GM19043 (cell line): Measurements from ENCODE around the gene MAGI2.
"Not testable (repeated sequence)": the region's sequence is repeated elsewhere in the genome, so short reads cannot be mapped to it uniquely, and the experiment has no call there.

Source experiments
- ATAC-seq: cut with Tn5 transposase; IDR thresholded peaks from one replicate; pipeline ENCODE4 v1.9.1; 2021; ENCODE audit warnings: low read depth; ENCODE audit not compliant: unreplicated experiment

The MAGI2 gene

GRCh38 chr7:78985509-78985908 lies 468.0 kb downstream of the MAGI2 start:
- no peak for ATAC-seq

GRCh38 chr7:78983483-78983882 lies 470.0 kb downstream of the MAGI2 start:
- ATAC-seq: no peak

- no peak for ATAC-seq
Observed at GRCh38 chr7:78970440-78970916, 483.0 kb downstream of the MAGI2 start.

DNA sequence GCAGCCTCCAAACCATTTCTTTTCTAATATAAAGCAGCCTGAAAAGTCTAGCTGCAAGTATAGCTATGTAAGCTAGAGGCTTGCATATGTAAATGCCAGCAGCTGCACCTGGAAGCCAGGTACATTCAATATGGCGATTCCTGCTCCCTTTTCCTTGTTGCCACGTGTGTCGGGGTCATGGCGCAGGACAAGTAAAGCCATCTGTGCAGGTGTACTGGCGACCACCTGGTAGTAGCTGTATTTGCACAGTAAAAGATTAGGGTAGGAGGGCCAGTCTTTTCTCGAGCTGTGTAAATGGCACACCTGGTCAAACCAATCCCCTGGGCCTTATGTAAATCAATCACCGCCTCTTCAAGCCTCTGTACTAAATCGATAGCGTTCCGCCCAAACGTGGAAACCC lies 484.5 kb downstream of the MAGI2 start:
- ATAC-seq: no peak

GRCh38 chr7:78967561-78967960 lies 485.9 kb downstream of the MAGI2 start:
- ATAC-seq: not testable (repeated sequence)

DNA sequence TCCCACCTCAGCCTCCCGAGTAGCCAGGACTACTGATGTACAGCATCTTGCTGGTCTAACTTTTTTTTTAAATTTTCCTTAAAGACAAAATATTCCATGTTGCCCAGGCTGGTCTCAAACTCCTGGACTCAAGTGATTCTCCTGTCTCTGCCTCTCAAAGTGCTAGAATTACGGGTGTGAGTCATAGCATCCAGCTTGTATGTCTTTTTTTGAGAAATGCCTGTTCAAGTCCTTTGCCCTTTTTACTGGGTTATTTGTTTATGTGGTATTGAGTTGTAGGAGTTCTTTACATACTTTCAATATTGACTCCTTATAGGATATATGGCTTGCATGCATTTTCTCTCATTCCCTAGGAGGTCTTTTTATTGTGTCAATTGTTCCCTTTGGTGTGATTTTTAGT lies 486.4 kb downstream of the MAGI2 start:
- ATAC-seq: no peak

DNA sequence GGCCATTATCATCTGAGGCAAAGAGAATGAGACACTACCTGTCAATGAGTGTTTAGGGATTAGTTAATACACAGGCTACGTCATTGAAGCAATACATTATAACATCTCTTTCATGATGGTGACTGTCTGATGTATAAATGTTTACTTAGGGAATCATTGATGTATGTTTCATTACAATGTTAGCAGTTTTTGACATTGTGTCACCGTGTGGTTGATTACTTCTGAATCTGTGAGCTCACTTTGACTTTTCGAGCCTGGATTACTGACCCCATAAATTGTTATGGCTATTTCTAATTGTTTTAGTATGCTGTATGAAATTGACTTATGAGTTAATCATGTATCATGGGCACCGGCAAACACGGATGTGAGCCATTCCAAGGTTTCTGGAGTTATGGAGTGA lies 494.0 kb downstream of the MAGI2 start:
- ATAC-seq: no peak

- ATAC-seq: no peak
Observed at GRCh38 chr7:78955329-78955728, 498.1 kb downstream of the MAGI2 start.

DNA sequence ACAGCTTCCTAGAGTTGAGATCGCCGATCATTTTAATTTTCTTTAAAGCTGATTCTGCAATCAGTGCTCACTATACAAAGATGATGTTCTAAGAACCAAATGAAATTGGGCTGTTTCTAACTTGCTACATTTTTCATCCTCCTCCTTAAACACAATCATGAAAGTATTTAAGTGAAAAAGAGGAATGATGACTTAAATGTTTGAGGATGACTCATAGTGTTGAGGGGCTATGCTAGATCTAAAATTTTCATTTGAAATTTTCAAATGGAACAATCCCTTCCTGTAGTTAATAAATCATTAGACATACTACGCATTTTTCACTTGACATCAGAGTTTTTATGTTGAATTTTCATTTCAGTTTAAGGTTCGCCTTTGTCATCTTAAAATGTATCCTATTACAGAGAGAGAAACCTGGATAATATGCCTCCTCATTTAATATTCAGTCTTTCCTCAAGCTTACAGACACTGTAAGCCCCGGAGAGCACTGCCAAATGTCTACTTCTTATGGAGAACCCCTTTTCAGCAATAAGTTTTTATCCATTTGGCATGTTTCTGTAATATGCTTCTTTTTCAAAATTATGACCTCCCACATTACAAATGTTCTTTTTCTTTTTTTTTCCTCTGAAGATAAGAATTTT lies 499.6 kb downstream of the MAGI2 start:
- ATAC-seq: no peak

GRCh38 chr7:78953090-78953489 lies 500.4 kb downstream of the MAGI2 start:
- ATAC-seq: no peak

DNA sequence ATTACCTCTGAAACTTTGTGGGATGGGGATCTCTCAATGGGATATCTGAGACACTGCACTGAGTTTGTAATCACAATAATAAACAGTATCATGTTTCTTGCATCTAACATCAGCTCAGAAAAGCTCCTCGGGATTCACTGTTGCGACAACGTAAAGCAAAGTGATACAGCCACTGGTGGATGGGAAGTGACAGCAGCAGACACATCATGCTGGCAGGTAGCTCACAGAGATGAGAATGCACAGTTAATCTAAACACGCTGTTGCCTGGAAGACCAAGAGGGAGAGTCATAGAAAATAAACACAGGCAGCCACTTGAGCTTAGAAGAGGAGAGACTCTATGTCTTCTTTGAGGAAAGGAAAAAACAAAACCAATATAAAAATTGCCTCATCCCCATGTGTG lies 513.8 kb downstream of the MAGI2 start:
- no peak for ATAC-seq

DNA sequence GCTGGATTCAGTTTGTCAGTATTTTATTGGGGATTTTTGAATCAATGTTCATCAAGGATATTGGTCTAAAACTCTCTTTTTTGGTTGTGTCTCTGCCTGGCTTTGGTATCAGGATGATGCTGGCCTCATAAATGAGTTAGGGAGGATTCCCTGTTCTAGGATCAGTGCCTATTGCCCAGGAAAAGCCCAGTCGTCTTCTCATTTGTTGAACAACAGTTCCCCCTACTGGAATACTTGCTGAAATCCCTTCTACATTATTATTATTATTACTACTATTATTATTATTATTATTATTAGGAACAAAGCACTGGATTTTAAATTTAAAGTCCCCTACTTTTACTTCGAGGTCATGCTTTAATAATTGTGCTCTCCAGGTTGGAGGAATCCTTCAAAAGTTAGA lies 528.9 kb downstream of the MAGI2 start:
- ATAC-seq: no peak

DNA sequence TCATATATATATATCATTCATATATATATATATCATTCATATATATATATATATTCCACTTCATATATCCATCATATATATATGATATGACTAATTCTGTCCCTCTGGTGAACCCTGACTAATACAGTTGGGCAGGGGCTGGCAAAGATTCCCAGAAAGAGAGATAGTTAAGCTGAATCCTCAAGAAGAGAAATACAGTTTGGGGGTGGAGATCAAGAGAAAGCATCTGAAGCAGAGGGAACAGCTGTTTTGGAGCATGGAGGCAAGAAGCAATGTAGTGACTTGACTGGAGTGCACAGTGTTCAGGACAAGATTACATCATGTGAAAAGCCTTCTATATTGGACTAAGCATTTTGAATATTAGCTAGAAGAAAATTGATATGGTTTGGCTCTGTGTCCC lies 540.7 kb downstream of the MAGI2 start:
- no peak for ATAC-seq

DNA sequence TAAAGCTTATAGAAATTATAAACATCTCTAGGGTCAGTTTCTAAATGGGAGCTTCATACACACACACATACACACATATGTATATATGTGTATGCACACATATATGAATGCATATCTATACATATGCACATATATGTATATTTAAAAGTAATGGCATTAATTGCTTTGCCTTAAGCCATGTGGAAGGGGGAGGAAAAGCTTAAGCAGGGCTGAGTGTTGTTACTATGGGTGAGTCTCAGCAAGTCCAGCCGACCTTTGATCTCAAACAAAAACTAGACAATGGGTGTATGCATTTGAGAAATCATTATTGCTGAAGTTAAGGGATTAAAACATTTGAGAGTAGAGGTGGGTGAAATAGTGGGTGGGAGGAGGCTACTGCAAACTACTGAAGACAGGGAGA lies 546.7 kb downstream of the MAGI2 start:
- no peak for ATAC-seq

DNA sequence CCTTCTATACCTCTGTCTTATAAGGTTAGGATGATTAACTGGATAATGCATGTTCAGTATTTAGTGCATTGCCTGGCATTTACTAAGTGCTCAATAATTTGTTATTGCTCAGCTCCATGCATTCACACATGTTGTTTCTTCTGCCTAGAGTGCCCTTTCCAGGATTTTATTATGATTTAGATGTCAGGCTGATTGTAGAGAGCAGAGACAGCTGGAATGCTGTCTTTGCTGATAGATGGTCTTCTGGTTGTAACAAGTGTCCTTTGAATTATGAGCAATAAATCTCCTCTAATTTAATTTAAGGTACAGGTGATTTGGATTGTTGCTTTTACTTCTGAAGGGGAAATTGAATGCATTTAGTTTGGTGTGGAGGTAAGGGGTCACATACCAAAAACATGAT lies 548.0 kb downstream of the MAGI2 start:
- no peak for ATAC-seq

- ATAC-seq: no peak
Observed at GRCh38 chr7:78904983-78905382, 548.5 kb downstream of the MAGI2 start.

GRCh38 chr7:78901566-78901965 lies 551.9 kb downstream of the MAGI2 start:
- no peak for ATAC-seq

DNA sequence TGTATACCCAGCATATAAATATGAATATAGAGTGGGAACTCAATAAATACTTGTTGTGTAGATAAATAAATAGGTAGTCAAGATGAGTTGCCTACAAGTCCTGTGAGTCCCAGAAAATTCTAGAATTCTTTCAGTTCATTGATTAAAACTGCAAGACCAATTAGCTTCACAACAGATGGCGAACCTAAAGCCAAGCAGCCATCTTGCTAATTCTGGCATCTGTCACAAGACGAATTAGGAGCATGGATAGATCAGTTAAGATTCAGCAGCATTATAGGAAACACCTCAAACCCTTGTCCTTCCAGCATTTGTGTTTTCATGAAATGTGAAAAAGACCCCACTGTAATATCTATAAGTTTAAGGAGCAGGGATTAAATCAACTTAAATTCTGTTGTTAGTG lies 552.7 kb downstream of the MAGI2 start:
- ATAC-seq: no peak

GRCh38 chr7:78895393-78895792 lies 558.1 kb downstream of the MAGI2 start:
- ATAC-seq: no peak

DNA sequence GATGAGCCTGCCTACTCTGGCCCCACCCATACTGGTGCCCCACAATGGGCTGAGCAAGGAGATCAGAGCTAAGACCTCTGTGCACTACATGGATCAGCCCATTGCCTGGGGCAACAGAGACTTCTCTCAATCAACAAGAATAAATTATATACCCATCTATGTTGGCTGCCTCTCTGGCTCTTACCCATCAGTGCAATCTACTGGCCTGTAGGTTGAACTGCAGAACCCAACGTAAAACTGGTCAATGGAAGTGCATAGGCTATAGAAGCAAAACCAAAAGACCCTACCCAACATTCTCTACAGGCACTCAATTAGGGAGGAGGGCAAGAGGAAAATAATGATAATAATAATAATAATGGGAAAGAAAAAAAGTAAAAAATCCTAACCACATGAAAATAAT lies 574.3 kb downstream of the MAGI2 start:
- no peak for ATAC-seq

DNA sequence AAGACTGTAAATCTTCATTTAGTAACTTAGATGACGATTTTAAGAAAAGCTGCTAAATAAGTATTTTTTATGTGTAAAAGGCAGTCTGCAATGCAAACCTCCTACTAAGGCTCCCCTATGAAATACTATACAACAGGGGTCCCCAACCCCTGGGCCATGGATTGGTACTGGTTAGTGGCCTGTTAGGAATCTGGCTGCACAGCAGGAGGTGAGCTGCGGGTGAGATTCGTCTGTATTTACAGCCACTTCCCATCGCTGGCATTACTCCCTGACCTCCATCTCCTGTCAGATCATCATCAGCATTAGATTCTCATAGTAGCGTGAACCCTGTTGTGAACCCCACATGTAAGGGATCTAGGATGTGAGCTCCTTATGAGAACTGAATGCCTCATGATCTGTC lies 580.4 kb downstream of the MAGI2 start:
- ATAC-seq: no peak

DNA sequence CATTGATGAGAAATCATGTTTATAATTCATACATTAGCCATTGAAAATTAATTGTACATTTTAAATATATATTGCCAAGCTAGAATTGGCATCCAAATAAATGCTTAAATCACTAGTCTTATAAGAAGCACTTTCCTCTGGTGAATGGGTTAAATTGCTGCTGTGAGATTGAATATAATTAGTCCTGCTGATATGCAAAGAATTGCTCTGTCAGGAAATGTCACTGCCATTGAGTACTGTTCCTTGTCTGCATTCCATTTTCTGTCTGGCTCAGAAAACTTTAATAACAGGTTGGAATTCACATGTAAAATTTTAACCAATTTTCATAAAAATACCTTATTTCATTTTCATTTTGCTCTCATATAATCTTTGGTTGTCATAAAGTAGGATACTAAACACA lies 589.1 kb downstream of the MAGI2 start:
- no peak for ATAC-seq

GRCh38 chr7:78863281-78863680 lies 590.2 kb downstream of the MAGI2 start:
- no peak for ATAC-seq
